Skeletal muscle satellite cell (primary cell): ENCODE measurements around the gene APC.

Source experiments
- H3K27me3 ChIP-seq: 2 replicates; pipeline ENCODE4 v1.7.0; 2013; ENCODE audit warnings: low read length; ENCODE audit not compliant: control insufficient read depth, insufficient read depth
- H3K36me3 ChIP-seq: 2 replicates; pipeline ENCODE4 v1.7.0; 2013; ENCODE audit warnings: mild to moderate bottlenecking, control low read depth, low read length; ENCODE audit not compliant: insufficient read depth
- H3K4me1 ChIP-seq: 2 replicates; pipeline ENCODE4 v1.7.0; 2013; ENCODE audit warnings: low read length; ENCODE audit not compliant: control insufficient read depth, insufficient read depth
- H3K4me2 ChIP-seq: 2 replicates; pipeline ENCODE4 v1.7.0; 2013; ENCODE audit warnings: mild to moderate bottlenecking, low read length
- H3K4me3 ChIP-seq: 2 replicates; pipeline ENCODE4 v1.7.0; 2013; ENCODE audit warnings: low read length
- H3K9ac ChIP-seq: 2 replicates; pipeline ENCODE4 v1.7.0; 2013; ENCODE audit warnings: mild to moderate bottlenecking, low read depth, low read length, moderate library complexity
- H3K9me3 ChIP-seq: replicated peaks from 2 replicates; pipeline ENCODE4 v1.7.0; 2013; ENCODE audit warnings: mild to moderate bottlenecking, control low read depth, low read length

Gene APC

DNA sequence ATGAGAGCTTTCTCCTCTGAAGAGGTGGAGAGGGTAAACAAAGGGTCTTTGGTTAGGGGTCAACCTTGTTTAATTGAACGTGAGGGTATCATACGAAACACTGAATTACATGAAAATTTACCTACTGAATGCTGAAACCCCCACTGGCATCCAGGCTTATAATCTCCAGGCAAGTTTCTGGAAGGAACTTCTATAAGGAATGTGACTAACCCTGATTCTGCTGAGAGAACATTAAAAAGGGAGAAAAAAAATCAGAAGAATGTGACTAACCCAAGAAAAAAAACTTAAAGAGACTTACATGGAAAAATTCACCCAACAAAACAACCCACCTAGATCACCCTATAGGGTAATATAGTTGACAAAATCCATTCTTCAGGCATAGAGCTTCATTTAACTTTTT, 55.5 kb downstream of the APC start:
- H3K4me2 ChIP-seq = no peak overlapping the region
- peaks cover 6% of the 10 kb centered on the region for H3K4me1 ChIP-seq
- no peaks in the 10 kb centered on the region for H3K27me3 ChIP-seq
- peaks cover 52% of the 10 kb centered on the region for H3K36me3 ChIP-seq
- H3K9me3 ChIP-seq = no peaks in the 10 kb centered on the region
- no peak overlapping the region for H3K4me3 ChIP-seq
- H3K9ac ChIP-seq = no peak overlapping the region

DNA sequence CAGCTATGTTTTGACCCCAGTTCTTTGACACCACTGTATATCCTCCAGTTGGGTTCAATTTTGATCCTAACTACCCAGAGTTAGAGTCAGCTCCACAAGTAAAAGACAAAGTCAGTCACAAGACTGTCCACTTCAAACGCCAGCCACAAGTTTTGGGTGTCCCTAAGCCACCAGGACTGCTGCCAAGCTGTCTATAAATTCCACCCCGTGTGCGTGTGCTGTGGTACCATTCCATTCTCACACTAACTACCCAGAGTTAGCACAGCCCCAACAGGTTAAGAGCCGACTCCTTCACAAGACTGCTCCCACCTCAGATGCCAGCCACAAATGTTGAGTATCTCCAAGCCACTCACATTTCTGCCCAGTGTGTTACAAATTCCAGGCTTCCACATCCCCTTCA, 56.7 kb downstream of the APC start:
- Histone ChIP-seq H3K9ac (no peak overlapping the region), H3K4me2 (no peak overlapping the region), H3K36me3 (peaks cover 52% of the 10 kb centered on the region), H3K4me1 (peaks cover 6% of the 10 kb centered on the region), H3K27me3 (no peaks in the 10 kb centered on the region), H3K4me3 (no peak overlapping the region), H3K9me3 (no peaks in the 10 kb centered on the region)

DNA sequence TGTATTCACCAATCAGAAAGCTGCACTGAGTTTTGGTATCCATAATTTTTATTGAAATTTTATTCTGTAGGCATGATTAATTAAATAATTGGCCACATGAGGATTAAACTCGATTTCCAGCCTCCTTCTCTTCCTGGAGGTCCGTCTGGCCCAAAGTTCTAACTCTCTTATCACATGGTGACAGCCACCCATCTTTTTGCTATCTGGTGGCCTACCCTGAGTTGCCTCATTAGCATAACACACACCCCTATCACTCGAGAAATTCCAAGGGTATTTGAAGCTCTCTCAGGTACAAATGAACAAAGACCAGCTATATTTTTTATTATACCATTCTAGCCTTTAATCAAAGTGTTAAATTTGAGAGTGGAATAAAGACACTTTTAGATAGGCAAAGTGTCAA, 57.7 kb downstream of the APC start:
- no peaks in the 10 kb centered on the region for H3K27me3 ChIP-seq
- no peaks in the 10 kb centered on the region for H3K9me3 ChIP-seq
- H3K36me3 ChIP-seq = peaks cover 51% of the 10 kb centered on the region
- peaks cover 6% of the 10 kb centered on the region for H3K4me1 ChIP-seq
- H3K4me2 ChIP-seq = no peak overlapping the region
- H3K4me3 ChIP-seq = no peak overlapping the region
- no peak overlapping the region for H3K9ac ChIP-seq

DNA sequence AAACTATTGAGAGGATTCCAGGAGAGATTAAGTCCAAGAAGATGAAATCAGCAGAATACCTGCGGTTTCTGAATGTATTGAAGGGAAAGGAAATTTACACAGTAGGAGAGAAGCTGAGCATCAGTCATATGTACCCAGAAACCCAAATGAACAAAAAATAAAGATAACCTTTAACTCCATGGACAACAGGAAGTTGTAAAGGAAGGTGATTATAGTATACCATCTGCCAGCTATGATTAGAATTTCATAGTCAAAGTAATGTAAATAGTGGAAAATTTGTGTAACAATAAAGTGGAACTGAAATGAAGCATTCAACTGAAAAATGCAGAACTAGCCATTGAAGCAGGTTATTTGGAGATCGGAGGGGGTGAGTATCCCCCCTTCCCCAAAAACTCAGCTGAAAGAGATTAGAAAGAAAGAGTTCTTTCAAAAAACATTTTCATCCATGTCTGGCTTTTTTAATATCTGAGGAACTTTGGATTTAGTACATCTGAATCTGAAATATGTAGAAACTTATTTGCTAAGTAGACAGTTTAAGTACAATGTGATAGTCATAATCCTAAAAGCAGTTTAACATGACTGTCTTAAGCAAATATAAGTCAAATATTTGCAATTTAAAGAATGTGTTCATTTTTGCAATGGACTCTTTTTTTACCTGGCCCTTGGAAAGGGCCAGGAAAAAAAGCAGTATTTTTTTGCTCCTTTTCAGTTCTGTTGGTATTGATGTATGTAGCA, 58.4 kb downstream of the APC start:
- no peak overlapping the region for H3K4me2 ChIP-seq
- H3K9me3 ChIP-seq = no peaks in the 10 kb centered on the region
- H3K27me3 ChIP-seq = no peaks in the 10 kb centered on the region
- peaks cover 44% of the 10 kb centered on the region for H3K36me3 ChIP-seq
- peaks cover 6% of the 10 kb centered on the region for H3K4me1 ChIP-seq
- no peak overlapping the region for H3K4me3 ChIP-seq
- H3K9ac ChIP-seq = no peak overlapping the region

DNA sequence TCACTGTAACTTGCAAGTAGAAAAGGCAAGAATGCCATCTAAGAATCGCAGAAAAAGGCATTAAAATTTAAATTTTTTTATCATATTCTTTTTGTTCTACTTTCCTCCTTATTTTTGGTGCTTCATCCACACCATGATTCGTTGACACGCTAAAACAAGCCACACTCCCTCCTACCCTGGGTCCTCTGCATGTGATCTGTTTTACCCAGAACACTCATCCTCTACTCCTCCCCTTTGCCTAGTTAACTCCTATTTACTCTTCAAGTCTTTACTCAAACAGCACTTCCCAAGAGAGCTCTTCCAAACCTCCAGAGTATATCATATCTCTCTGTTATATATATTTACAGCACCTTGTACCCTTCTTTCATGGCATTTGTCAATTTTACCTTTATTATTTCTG, 62.0 kb downstream of the APC start:
- H3K4me3 ChIP-seq = no peak overlapping the region
- no peak overlapping the region for H3K4me2 ChIP-seq
- no peak overlapping the region for H3K9ac ChIP-seq
- H3K27me3 ChIP-seq = no peaks in the 10 kb centered on the region
- H3K9me3 ChIP-seq = no peaks in the 10 kb centered on the region
- peaks cover 6% of the 10 kb centered on the region for H3K4me1 ChIP-seq
- H3K36me3 ChIP-seq = peaks cover 17% of the 10 kb centered on the region

DNA sequence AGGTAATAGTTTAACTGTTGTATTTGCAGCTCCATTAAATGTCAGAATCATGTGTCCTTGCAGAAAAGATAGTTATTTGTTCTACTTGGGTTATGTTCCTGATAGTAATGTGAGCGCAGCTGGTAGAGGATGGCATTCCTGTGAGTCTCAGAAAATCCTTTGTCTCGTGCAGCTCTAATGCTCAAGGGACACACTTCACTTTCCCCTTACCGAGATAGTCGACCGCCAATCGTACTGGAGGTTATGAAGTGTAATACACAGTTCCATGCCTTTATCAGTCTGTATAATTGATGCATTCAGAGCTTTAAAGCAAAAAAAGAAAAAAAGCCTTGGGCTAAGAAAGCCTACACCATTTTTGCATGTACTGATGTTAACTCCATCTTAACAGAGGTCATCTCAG, 63.2 kb downstream of the APC start:
- peaks cover 4% of the 10 kb centered on the region for H3K4me1 ChIP-seq
- no peak overlapping the region for H3K4me3 ChIP-seq
- no peaks in the 10 kb centered on the region for H3K27me3 ChIP-seq
- H3K9ac ChIP-seq = no peak overlapping the region
- no peaks in the 10 kb centered on the region for H3K9me3 ChIP-seq
- no peak overlapping the region for H3K4me2 ChIP-seq
- H3K36me3 ChIP-seq = peaks cover 12% of the 10 kb centered on the region

DNA sequence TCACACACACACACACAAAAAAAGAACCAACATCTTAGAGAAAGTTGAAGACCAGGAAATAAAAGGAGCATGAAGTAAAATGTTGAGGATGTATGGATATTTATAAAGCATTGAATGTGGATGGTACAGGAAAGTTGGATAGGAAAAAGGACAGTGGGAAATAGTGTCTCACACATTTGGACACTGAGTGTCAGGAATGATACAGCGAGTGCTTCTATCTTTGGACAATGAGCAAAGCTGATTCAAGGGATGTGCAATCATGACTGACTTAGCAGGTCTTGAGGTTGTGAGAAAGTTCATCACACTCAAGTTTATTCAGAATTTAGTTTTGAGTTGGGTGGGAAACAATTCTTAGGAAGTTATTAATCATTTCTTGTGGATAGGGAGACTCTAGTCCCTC, 73.3 kb downstream of the APC start:
- no peak overlapping the region for H3K9ac ChIP-seq
- no peak overlapping the region for H3K4me2 ChIP-seq
- H3K27me3 ChIP-seq = no peaks in the 10 kb centered on the region

DNA sequence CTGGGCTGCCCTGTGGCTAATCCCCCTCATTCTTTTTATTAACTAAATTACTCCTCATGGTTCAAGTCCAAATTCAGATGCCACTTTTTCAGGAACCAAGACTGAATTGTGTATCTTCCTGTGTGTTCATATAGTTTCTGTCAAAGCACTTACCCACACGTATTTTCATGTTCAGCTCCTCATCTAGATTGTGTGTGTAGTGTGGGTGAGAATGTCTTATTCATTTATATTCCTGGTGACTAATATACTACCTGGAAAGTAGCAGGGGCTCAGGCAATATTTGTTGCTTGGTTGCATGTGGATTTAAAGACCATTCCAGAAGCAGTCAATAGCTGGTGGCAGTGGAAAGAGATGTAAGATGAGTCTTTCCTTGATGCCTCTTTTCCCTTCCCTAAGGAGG, 74.9 kb downstream of the APC start:
- H3K9ac ChIP-seq = no peak overlapping the region
- no peaks in the 10 kb centered on the region for H3K27me3 ChIP-seq
- H3K4me3 ChIP-seq = no peak overlapping the region
- no peaks in the 10 kb centered on the region for H3K4me1 ChIP-seq
- no peak overlapping the region for H3K4me2 ChIP-seq
- H3K9me3 ChIP-seq = no peaks in the 10 kb centered on the region
- H3K36me3 ChIP-seq = peaks cover 36% of the 10 kb centered on the region

More for the DNA sequence above, 73.3 kb downstream of the APC start:
- H3K4me3 ChIP-seq = no peak overlapping the region
- peaks cover 37% of the 10 kb centered on the region for H3K36me3 ChIP-seq
- H3K9me3 ChIP-seq = no peaks in the 10 kb centered on the region
- H3K4me1 ChIP-seq = no peaks in the 10 kb centered on the region

DNA sequence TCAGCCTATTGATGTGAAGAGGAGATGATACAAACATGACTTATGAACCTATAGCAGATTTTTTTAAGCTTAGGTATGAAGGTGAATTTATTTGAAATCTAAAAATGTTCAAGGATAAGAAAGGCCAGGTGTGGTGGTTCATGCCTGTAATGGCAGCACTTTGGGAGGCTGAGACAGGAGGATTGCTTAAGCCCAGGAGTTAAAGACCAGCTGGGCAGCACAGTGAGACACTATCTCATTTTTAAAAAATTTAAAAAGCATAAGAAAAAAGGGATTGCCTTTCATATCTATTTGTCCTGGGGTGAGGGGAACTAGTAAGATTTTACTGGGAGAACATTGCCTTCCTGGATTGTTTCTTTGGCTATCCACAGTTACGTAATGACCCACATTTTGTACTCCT, 82.6 kb downstream of the APC start:
- Histone ChIP-seq H3K4me1 (no peaks in the 10 kb centered on the region), H3K9me3 (no peaks in the 10 kb centered on the region), H3K4me2 (no peak overlapping the region), H3K4me3 (no peak overlapping the region), H3K27me3 (no peaks in the 10 kb centered on the region), H3K9ac (no peak overlapping the region), H3K36me3 (peaks cover 54% of the 10 kb centered on the region)

DNA sequence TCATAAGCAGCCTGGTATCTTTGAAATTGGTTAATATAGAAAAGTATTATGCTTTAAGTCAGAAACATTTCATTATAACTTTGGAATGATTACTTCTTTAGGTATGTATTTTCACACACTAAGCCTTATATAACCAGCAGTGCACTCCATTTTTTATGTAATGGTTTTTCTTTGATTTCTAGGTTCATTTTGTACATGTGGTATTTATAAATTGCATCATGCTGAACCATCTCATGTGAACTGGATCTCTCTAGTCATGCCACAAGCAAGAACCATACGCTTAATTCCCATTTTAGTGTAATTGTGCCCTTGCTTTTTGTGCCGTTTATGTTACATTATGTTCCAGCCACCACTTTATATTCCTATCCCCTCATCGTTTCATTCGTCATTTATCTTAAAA, 84.8 kb downstream of the APC start:
- Histone ChIP-seq H3K4me3 (no peak overlapping the region), H3K36me3 (peaks cover 51% of the 10 kb centered on the region), H3K9ac (no peak overlapping the region), H3K4me2 (no peak overlapping the region), H3K4me1 (no peaks in the 10 kb centered on the region), H3K27me3 (no peaks in the 10 kb centered on the region), H3K9me3 (no peaks in the 10 kb centered on the region)

DNA sequence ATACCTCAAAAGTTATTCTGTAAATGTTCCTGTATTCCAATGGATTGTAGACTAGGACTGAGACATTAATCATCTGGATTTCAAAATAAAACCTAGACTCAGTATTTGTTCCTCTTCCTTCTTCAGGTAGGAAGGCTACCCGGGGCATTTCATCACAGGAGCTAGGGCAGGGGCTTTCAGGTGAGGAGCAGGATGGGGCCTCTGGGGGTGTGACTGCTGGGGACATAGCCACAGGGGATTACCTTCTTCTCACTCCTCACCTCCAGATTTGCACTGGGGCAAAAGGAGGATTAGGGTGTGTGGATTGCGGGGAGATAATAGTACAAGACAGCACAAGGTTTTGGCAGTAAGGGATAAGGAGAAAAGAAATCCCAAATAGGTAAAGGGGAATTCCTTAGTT, 85.5 kb downstream of the APC start:
- no peak overlapping the region for H3K4me3 ChIP-seq
- no peak overlapping the region for H3K4me2 ChIP-seq
- no peaks in the 10 kb centered on the region for H3K9me3 ChIP-seq
- H3K36me3 ChIP-seq = peaks cover 58% of the 10 kb centered on the region
- H3K4me1 ChIP-seq = no peaks in the 10 kb centered on the region
- H3K9ac ChIP-seq = no peak overlapping the region
- no peaks in the 10 kb centered on the region for H3K27me3 ChIP-seq

DNA sequence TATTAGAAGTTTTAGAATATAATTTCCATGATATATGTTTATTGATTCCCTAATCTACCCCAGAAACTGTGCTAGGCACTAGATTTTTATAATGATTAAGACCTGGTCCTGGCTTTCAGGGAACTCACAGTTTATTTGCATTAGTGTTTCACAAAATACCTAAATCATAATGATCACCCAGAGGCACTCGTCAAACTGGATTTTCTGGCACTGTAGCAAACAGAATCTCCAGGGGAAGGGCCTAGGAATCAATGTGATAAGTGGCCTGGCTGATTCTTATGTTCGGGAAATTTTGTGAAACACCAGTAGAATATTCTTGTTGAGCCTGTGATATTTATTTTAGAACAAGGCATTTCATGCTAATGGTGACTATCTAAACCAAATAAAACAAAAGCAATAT, 86.0 kb downstream of the APC start:
- Histone ChIP-seq H3K4me3 (no peak overlapping the region), H3K4me1 (no peaks in the 10 kb centered on the region), H3K27me3 (no peaks in the 10 kb centered on the region), H3K9me3 (no peaks in the 10 kb centered on the region), H3K4me2 (no peak overlapping the region), H3K9ac (no peak overlapping the region), H3K36me3 (peaks cover 60% of the 10 kb centered on the region)
